Measurements from ENCODE around the gene MAP3K1.
A peak's percentile ranks its signal among the peaks of the same experiment; 100 is the strongest.

GRCh38 chr5:56900858-56901578 is 85.7 kb downstream of the MAP3K1 start:
- TF ChIP-seq, protein P1, sequence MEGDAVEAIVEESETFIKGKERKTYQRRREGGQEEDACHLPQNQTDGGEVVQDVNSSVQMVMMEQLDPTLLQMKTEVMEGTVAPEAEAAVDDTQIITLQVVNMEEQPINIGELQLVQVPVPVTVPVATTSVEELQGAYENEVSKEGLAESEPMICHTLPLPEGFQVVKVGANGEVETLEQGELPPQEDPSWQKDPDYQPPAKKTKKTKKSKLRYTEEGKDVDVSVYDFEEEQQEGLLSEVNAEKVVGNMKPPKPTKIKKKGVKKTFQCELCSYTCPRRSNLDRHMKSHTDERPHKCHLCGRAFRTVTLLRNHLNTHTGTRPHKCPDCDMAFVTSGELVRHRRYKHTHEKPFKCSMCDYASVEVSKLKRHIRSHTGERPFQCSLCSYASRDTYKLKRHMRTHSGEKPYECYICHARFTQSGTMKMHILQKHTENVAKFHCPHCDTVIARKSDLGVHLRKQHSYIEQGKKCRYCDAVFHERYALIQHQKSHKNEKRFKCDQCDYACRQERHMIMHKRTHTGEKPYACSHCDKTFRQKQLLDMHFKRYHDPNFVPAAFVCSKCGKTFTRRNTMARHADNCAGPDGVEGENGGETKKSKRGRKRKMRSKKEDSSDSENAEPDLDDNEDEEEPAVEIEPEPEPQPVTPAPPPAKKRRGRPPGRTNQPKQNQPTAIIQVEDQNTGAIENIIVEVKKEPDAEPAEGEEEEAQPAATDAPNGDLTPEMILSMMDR (IDR thresholded peaks at IDR 0.05) = peak; percentile 51 to 83 (median 78)
- no peak for TF ChIP-seq POLR2A (IDR thresholded peaks at IDR 0.05)

All from adrenal gland (tissue), 5 donors.